GM19438 (cell line): ENCODE data around the gene CDH5.
"Not testable (repeated sequence)": the region's sequence is repeated elsewhere in the genome, so short reads cannot be mapped to it uniquely, and the experiment has no call there.

Experiments
- ATAC-seq: cut with Tn5 transposase; IDR thresholded peaks from one replicate; pipeline ENCODE4 v1.9.1; 2021; ENCODE audit warnings: low read depth; ENCODE audit not compliant: unreplicated experiment

CDH5 gene, protein sequence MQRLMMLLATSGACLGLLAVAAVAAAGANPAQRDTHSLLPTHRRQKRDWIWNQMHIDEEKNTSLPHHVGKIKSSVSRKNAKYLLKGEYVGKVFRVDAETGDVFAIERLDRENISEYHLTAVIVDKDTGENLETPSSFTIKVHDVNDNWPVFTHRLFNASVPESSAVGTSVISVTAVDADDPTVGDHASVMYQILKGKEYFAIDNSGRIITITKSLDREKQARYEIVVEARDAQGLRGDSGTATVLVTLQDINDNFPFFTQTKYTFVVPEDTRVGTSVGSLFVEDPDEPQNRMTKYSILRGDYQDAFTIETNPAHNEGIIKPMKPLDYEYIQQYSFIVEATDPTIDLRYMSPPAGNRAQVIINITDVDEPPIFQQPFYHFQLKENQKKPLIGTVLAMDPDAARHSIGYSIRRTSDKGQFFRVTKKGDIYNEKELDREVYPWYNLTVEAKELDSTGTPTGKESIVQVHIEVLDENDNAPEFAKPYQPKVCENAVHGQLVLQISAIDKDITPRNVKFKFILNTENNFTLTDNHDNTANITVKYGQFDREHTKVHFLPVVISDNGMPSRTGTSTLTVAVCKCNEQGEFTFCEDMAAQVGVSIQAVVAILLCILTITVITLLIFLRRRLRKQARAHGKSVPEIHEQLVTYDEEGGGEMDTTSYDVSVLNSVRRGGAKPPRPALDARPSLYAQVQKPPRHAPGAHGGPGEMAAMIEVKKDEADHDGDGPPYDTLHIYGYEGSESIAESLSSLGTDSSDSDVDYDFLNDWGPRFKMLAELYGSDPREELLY

DNA sequence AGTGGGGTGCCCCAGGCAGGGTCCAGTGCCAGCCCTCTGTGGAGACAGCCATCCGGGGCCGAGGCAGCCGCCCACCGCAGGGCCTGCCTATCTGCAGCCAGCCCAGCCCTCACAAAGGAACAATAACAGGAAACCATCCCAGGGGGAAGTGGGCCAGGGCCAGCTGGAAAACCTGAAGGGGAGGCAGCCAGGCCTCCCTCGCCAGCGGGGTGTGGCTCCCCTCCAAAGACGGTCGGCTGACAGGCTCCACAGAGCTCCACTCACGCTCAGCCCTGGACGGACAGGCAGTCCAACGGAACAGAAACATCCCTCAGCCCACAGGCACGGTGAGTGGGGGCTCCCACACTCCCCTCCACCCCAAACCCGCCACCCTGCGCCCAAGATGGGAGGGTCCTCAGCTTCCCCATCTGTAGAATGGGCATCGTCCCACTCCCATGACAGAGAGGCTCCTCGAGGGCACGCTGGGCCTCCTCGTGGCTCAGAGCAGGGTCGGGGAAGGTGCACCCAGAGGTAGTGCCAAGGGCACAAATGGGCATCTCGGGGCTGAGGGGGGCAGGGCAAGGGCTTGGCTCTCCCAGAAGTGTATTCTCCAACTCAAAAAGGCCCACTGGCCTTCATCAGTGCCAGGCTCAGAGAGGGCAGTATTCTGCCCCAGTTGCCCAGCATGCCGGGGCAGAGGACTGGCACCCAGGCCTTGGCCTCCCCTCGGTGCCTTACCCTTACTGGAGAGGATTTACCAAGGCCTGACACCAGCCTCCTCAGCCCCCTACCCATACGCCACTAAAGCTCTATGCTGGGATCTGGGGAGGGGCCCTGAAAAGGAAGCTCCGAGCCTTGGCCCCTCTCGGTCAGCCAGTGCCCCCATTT is at the start of gene CDH5:
TSS of gene CDH5 (plus strand) at position 259 of the 867 bp plus-strand sequence. CDS start 12,647 bp downstream, outside the sequence.
- ATAC-seq = no peak

DNA sequence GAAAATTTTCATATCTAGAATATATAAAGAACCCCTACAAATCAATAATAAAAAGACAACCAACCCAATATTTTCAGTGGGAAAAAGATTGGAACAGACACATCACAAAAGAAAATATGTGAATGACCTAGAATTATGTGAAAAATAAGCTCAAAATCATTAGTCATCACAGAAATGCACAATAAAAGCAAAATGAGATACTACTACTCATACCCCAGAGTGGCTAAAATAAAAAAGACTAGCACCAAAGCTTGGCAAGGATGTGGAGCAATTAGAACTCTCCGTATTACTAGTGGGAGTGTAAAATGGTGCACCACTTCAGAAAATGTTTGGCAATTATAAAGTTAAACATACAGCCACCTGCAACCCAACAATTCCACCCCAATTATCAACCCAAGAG is 48.0 kb upstream of the CDH5 start:
- ATAC-seq = no peak

DNA sequence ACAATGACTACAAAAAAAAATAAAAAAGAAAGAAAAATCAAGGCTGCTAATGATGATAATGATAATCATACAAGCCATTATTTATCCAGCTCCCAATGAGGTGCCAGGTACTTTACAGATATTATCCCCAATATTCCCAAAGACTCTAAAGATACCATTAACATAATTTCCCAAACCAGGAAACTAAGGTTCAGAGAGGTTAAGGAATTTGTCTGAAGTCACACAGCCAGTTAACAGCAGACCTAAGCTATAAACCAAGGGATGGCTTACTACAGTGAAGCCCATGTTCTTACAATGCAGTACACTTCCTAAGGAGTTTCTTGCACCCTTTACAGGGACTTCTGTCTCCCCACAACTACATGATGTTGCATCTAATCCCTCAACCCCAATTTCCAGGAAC is 45.7 kb upstream of the CDH5 start:
- no peak for ATAC-seq

DNA sequence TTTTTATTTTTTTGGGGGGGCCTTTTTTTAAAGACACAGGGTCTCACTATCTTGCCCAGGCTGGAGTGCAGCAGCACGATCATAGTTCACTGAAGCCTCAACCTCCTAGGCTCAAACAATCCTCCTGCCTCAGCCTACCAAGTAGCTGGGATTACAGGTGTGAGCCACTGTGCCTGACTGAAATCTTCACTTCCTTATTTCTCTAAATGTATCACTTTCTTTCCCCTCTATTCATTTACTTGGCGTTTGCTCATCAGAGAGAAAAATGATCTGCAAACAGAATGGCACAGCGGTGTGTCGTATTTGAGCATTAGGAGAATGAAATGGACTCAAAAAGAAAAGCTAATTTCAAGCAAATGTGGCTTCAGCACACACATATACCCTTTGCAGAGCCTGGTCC is 44.3 kb upstream of the CDH5 start:
- ATAC-seq = peak; percentile 73

DNA sequence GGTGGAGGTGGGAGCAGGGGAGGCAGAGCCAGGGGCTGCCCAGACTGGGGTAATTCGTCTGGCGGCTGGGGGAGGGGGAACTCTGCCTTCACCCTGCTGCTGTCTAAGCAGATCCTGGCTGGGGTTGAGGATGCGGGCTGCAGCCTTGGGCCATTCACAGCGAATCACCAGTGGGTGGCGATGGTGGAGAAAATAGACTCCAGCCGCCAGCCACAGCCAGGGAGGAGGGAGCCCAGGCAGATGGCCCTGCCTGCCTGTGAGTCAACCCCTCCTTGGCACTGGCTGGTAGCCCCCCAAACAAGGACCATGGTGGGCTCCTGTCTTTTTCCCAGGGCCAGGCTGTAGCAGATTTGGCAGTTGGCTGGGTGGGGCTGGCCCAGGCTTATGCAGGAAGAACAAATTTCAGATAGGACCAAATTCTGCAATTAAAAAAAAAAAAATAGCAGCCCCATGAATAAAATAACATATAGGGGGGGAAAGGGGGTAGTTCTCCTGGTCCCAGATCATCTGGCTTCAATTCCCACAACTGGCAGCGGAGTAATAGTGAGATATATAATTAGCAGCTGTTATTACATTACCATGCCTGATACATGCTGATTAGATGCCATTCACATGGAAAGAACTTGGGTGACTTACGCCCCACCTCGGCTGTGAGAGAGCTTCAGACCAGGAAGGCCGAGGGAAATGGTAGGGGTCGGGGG is 41.5 kb upstream of the CDH5 start:
- no peak for ATAC-seq

DNA sequence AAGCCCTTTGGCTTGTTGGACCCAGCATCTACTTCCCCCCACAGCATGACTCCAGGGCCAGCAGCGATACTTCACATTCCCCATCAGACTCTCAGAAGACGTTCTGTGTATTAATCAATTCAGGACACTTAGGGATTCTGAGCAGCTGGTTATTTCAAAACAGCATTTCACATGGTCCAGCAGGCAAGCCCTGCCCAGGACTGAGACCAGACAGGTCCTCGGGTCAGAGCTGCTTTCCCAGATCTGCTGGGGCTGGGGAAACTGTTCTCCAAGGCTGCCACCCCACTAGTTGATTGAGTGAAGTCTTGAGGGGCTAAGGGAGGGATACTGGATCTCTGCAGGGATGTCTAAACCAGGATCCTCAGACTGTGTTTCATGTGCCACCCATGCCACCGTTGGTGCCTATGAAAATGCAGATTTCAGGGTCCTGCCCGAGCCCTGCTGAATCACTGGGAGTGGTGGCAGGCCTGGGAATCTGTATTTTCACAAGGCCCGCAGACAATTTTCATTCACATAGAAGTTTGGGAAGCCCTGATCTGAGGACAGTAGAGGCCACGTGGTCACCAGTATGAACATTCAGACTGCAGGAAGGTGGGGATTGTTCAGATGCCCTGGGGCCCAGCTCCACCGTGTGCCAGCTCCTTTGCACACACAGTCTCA is 40.6 kb upstream of the CDH5 start:
- no peak for ATAC-seq

DNA sequence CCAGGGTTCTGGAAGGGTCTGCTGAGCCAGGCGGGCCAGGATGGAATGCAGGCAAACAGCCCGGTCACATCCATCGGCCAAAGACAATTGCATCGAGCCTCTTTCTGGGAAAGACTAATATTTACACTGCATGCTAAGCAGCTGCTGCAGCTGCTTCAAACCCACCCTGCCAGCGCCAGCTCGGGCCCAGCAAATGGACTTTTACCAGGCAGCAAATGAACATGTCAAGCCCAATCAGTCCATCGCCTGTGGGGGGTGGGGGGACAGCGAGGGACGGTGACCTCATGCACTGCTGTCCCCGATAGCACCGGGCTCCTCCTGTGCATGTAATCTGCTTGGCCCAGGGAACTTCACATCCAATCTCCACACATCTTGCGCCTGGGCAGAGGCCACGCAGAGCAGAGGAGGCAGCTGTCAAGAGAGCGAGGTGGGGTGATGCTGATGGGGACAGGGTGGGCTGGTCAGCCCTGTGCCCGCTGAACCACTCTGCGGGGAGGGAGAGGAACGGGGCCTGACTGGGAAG is 39.4 kb upstream of the CDH5 start:
- no peak for ATAC-seq

DNA sequence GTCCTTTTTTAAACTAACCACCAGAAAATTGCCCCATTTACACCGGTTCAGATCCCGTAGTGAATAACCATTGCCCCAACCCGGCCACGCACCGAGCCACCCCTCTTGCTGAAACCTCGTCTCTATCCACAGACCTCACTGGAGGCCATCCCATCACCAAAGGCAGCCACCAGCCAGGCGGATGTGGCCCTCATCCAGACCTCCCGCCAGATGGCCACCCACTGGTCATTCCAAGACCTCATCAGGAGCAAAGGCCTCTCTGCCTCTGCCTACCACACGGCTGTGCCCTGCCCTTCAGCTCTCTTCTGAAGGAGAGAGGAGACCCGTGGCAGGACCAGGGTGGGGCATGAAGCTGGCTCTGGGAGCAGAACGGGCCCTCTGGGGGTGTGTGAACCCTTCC is 38.2 kb upstream of the CDH5 start:
- no peak for ATAC-seq

DNA sequence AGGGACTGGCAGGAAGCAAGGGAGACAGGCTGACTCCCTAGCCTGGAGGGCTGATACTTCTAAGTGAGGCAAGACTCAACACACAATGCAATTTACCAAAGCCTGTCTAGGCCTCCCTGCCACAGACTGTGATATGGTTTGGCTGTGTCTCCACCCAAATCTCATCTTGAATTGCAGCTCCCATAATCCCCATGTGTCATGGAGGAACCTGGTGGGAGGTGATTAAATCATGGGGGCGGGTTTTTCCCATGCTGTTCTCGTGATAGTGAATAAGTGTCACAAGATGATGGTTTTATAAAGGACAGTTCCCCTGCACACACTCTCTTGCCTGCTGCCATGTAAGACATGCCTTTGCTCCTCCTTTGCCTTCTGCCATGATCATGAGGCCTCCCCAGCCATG is 35.0 kb upstream of the CDH5 start:
- not testable (repeated sequence) for ATAC-seq

DNA sequence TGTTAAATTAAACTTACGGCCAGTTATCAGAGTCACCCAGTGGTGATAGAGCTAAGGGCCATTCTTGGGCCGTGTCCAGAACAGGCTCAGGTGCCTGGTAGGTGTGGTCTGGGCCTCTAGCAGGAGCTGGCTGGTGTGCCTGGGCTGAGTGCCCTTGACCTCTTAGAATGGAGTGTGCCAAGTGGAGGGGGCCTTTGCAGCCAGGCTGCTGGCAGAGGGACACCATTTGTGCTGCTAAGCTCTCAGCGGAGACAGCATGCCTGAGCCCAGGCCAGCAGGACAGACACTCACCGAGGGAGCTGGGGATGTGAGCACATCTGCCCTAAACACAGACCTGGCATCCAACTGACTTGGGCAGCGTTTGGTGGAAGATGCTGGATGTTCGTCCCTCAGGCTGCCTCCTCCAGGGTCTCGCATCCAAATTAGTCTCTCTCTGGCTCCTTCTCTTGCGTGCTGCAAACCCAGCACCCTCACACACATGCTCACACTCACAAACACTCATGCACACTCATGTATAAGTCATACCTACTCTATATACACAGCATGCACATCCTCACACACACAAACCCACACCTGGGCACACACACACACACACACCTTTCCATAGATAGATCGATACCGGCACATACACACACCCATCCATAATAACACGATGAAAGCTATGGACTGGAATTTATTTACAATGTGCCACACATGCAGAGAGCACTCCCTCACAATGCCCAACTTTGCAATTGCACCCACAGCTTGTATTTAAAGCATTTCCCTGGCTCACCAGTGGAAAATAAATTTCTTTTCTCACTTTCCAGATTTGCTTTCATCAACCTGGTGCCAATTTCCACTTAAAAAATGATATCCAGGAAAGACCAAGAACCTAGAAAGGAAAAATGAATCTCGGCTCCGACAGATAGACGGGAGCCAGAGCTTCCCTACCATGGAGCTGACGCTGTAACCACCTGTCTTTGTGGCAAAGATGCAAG is 33.6 kb upstream of the CDH5 start:
- no peak for ATAC-seq

DNA sequence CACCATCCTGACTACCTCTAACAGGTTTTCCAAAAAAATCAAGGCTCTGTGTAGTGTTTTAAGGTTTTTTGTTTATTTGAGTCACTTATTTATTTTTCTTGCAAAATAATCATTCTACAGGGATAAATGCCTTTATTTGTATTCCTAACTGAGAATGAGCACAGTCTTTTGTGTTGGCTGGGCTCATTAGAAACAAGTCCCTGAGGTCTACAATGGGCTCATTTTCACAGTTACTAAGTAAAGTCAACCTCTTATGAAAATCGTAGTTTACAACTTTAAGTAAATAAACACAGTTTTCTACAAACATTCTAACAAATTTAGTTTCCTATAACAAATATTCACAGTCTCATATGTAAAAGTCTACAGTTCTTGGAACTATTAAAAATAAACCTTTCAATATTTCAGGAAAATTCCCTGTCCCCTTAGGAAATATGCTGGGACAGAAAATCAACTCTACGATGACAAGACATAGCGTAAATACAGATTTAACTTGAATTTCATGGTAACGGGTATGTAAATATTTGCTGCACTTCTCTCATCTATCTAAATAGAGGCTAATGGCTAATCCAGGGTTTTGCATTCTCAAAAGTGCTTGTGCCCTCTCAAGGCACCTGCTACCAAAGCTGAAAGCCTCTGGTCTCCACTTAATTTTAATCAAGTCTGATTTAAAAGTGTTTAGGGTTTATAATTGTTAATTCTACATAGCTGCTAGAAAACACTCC is 31.5 kb upstream of the CDH5 start:
- ATAC-seq = no peak

DNA sequence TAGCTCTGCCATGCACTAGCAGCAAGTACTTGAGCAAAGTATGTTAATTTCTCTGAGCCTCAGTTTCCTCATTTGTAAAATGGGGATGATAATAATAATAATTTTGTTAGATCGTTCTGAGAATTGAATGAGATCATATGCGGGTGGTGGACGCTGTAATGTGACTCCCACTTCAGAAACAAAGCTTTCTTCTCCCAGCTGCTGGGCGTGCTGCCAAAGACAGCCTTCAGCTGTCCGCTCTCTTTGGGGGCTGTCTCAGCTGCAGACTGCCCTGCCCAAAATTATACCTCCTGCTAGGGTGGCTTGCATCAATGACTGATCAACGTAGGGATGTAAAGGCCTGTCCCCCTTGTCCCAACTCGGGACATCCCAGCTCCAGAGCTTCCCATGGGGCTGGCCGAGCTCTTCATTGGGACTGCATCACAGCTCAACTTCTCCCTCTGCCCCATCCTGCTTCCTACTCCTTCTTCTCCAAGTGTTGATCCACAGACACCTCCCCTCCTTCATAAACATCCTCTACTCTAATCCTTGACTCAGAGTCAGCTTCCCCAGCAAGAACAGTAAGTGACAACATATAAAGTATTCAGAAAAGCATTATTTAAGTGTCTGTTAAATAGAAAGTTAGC is 30.7 kb upstream of the CDH5 start:
- ATAC-seq = no peak

DNA sequence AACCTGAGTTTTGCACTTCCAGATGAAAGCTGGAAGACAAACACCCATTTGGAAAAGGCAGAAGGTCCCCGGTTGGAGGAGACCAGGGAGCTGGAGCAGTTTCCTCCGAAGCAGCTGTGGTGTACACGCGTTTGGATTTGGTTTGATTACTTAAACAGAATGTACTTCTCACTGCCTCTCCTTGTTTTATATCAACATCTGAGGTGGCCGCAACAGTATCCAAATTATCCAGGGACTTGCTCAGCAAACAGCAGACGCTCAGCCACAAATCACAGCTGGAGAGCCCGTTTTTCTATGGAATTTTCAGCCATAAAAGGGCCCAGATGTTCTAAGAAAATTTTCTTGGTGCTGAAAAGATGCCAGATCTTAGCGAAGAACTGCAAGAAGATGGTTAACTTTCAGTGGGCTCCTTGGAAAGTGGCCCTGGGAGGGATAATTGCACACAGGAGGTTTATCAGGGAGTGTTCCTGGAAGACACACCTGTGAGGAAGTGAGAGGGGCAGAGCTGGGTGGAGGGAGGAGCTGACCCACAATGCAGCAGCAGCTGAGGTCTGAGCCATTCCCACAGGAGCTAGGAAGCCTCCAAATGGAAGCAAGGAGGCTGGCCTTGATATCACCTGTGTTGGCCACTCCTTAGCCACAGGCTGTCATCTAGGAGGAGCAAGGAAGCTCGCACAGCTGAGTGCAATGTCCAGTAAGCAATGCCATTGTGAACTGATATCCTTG is 28.9 kb upstream of the CDH5 start:
- ATAC-seq = no peak

DNA sequence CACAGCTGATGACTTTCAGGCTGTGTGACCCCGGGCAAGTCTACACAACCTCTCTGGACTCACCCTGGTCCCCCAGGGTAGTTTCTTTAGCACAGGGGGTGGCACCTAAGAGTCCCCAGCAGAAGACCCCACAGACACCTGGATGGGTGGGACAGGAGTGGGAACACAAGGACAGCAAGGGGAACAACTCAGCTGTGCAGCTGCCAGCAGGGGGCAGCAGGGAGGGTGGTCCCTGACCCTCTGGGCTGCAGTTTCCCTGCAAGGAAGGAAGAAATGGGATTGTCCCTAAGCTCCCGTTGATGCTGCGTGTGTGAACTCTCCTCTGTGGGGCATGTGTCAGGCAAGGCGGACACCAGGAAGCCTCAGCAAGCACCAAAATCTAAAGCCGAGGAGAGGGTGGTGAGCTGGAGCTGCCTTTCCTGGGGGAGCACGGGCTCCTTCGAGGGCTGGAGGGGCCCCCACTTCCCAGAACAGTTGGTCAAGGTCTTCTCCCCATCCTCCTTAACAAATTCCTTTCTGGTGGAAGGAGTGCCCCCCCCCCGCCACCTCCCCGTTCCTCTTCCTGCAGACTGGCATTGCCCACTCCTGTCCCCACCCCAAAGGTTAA is 24.1 kb upstream of the CDH5 start:
- ATAC-seq = no peak

DNA sequence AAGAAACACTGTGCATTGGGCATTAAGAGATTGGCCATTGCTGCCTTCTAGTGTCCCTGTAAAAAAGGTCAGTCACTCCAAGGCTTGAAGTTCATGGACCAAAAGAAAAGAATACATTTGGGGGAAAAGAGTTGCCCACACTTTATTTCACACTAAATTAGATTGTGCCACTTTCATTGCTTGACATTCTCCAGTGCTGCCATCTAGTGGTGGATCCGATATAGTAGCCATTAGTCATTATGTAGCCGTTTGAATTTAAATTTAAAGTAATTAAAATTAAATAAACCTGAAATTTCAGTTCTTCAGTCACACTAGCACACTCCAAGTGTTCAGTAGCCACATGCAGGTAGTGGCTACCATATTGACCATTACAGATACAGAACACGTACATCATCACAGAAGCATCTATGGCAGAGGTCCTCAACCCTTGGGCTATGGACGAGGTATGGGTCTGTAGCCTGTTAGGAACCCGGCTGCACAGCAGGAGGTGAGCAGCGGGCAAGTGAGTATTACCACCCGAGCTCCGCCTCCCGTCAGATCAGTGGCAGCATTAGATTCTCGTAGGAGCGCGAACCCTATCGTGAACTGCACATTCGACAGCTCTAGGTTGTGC is 21.9 kb upstream of the CDH5 start:
- no peak for ATAC-seq

DNA sequence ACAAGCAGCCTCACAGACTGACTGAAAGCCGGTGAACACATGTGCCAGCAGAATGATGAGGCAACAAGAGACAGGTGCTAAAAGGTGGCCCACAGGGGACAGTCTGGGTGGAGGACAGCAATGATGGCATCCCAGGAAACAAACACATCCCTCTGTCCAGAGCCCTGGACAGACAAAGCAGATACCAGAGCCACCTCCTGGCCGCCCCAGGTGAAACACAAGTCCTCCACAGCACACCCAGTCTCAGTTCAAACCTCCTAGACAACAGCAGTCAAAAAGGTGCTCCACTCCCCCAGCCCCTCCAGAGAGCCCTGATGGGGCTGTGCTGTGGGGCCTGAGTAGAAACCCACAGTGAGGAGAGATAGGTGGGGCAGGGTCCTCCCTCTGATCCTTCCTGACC is 20.3 kb upstream of the CDH5 start:
- no peak for ATAC-seq
